ENCODE data around the gene C10orf88.
"Not testable (repeated sequence)": the region's sequence is repeated elsewhere in the genome, so short reads cannot be mapped to it uniquely, and the experiment has no call there.

The C10orf88 gene

GRCh38 chr10:122957474-122957873 lies 3.4 kb upstream of the C10orf88 start:
- DNase-seq = no peak

- DNase-seq = no peak
These were observed 1.9 kb upstream of the C10orf88 start for GRCh38 chr10:122955892-122956291.

GRCh38 chr10:122954731-122955050 lies 664 bp upstream of the C10orf88 start:
- DNase-seq = no peak

DNA sequence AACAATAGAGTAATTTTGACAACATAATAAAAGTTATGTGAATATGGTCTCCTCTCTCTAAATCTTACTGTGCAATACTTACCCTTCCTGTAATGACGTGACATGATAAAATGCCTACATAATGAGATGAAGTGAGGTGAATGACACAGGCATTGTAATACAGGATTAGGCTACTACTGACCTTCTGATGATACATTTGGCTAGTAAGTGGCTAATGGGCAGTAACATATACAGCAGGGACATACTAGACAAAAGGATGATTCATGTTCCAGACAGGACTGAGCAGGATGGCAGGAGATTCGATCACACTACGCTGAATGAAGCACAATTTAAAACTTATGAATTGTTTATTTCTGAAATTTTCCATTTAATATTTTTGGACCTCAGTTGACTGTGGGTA lies 4.7 kb downstream of the C10orf88 start:
- DNase-seq = no peak

GRCh38 chr10:122939856-122940543 lies 14.0 kb downstream of the C10orf88 start:
- no peak for DNase-seq

DNA sequence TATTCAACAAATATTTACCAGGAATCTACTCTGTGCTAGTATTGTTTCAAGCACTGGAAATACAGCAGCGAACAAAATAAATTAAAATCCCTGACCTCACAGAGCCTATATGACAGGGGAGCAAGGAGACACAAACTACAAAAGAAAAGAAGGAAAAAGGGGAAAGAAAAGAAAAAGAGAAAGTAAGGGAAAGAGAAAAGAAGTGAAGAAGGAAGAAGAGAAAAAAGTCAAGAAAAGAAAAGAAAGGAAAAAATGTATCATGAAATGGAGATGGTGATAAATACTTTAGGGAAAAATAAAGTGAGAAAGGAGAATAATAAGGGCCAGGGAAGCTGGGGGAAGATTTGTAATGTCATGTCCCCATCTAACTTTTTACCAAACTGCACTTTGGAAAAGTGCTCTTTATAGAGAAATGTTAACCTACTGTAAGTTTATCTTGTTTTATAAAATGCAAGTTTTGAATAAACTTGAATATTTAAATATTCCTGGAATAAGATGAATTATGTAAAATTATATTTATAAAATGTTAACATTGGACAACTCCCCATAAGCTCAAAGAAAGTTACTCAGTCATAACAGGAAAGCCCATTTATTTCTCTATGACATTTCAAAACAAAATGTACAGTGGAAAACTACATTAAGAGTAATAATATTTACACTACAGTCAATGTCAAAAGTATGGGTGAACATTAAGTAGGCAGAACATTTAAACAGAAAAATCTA lies 14.7 kb downstream of the C10orf88 start:
- DNase-seq = no peak

DNA sequence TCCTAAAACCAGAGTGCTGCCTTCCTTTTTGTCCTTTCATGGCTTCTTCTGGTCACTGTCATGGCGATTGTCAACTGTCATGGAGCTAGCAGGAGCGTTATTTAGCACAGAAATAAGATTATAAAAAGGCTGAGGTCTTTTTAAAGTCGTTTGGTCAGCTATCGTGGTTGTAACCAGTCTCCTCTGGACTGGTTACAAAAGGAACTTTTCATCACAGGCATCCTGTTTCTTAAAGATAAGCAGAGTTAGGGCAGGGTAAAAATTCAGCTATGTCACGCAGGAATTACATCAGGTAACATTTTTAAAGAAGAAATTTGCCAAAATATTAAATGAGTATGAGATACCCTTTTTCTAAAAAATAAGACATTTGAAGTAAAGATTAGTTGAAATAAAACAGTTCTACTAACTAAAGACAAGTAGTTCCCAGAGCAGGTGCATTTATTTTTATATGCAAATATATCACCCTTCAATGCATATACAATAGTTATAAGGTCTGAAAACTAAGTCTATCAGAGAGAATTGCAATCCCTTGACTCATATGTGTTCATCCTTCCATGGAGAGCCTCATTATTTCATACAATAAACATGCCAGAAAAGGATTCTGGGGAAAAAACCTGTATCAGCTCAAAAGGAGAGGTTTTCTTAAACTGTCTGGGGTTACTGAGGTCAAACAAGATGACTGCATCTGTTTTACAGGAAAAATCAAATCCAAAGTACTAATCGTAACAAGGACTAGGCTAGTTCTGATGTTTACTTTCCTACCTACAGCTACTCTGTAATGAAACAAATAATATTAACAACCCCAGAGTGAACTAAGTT lies 22.7 kb downstream of the C10orf88 start:
- DNase-seq = no peak

DNA sequence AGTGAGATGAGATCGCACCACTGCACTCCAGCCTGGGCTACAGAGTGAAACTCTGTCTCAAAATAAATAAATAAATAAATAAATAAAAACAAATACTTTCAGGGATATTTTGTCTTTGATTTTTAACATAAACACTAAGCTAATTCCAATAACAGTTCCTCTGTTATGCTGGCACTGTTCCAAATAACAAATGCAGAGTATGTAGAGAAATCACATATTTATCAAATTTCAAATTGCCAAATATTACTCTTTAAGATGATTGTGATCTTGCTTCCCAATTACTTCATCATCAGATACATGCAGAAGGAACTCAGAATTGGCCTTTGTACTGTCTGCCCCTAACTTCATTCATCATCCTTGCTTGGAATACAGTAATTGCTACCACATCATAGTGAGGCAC lies 23.9 kb downstream of the C10orf88 start:
- no peak for DNase-seq

DNA sequence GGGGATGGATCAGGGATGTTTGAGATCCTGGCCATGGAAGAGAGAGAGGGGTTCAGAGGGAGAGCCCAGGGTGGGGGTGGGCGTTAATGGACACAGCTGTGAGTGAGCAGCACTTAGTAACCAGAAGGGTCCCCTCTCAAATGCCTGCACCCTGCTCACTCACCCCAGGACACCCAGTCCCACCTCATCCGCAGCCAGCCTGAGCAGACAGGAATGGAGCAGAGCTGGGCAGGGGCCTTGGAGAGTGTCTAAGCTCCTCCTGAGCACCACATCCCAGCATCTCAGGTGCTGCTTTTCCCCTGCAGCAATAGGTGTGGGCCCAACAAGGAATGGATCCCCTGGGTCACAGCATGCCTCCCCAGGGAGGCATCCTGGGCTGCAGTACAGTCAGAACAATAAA lies 38.3 kb downstream of the C10orf88 start:
- no peak for DNase-seq

- peak; percentile 23 for DNase-seq
These were observed 42.0 kb downstream of the C10orf88 start for GRCh38 chr10:122911889-122912484.

GRCh38 chr10:122910310-122910709 lies 43.7 kb downstream of the C10orf88 start, which contains the start of gene FAM24A:
TSS of gene FAM24A (plus strand) at chr10:122910610. CDS start at chr10:122911635, 1,025 bp downstream.
- no peak for DNase-seq

DNA sequence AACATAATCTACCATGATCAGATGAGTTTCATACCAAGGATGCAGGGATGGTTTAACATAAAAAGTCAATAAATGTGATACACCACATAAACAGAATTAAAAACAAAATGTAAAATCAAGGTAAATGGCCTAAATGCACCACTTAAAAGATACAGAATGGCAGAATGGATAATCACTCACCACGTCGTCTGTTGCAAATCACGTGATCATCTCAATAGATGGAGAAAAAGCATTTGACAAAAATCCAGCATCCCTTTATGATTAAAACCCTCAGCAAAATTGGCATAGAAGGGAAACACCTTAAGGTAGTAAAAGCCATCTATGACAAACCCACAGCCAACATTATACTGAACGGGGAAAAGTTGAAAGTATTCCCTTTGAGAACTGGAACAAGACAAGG lies 50.2 kb downstream of the C10orf88 start:
- DNase-seq = not testable (repeated sequence)

GRCh38 chr10:122894261-122894944 lies 59.6 kb downstream of the C10orf88 start:
- no peak for DNase-seq

GRCh38 chr10:122884166-122884565 lies 69.9 kb downstream of the C10orf88 start:
- no peak for DNase-seq

DNA sequence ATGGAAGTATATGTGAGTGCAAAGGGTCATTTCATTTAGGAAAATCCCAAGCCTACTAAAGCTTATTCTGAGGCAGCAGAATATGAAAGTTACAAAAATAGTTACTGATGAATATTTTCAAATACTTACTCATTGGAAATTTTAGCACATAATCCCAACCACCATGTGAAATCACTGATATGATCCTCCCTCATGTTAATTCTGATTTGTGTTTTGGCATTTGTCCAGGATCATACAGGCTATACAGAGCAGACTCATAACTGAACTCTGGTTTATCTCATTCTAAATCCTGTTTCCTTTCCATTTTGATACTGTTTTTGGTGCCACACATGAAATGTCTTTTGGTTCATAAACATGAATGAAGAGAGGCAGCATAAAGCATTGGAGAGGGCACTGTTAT lies 71.3 kb downstream of the C10orf88 start:
- no peak for DNase-seq

Data from central memory CD4-positive, alpha-beta T cell (primary cell).